ENCODE results near the gene ART4.

Gene ART4

DNA sequence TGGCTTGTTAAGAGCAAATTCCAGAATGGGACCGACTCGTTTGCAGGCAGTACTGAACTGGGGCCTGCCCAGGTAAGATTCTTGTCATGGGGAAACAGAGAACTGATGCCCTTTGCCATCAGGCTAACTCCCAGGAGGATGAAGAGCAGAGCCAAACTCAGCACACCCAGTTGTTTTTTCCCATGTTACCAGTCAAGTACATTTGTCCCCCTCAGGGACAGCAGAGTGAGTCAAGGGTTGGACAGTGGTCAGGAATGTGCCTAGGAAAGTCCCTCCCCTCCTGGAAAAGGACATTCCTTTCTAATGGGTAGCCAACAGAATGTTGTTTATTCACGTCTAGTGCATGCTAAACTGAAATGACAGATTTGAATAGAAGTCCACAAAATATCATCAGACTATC, 1.6 kb downstream of the ART4 start:
- TF ChIP-seq, protein P1, sequence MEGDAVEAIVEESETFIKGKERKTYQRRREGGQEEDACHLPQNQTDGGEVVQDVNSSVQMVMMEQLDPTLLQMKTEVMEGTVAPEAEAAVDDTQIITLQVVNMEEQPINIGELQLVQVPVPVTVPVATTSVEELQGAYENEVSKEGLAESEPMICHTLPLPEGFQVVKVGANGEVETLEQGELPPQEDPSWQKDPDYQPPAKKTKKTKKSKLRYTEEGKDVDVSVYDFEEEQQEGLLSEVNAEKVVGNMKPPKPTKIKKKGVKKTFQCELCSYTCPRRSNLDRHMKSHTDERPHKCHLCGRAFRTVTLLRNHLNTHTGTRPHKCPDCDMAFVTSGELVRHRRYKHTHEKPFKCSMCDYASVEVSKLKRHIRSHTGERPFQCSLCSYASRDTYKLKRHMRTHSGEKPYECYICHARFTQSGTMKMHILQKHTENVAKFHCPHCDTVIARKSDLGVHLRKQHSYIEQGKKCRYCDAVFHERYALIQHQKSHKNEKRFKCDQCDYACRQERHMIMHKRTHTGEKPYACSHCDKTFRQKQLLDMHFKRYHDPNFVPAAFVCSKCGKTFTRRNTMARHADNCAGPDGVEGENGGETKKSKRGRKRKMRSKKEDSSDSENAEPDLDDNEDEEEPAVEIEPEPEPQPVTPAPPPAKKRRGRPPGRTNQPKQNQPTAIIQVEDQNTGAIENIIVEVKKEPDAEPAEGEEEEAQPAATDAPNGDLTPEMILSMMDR (IDR thresholded peaks at IDR 0.05) = no peak

DNA sequence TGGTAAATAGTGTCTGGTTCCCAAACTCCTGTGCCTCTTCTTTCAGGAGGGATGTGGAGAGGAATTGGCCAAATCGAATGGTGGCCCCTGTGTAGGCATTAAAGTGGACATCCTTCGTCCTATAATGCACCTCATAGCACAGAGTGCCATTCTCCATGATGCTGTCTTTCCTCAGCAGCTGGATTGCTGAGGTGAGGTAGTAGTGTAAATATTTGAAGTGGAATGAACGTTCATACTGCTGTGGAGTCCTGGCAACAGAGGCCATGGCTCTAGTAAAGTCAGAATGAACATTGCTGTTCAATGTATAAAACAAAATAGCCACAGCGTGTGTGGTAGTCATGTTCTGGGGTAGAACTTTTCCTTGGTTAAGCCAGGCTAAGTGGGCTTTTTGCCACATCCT, 2.7 kb downstream of the ART4 start:
- TF ChIP-seq, protein P1 (IDR thresholded peaks at IDR 0.05) = no peak

DNA sequence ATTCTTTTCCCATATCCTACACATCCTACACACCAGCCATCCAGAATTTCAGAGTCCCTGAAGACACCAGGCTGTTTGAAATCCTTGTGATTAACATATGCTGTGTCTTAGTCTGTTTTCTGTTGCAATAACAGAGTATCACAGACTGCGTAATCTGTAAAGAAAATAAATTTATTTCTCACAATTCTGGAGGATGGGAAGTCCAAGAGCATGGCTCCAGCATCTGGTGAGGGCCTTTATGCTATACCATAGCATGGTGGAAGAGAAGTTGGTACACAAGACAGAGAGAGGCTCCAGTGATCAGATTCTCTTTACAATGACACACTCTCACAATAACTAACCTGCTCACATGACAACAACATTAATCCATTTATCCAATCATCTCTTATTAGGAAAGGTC, 4.1 kb downstream of the ART4 start:
- TF ChIP-seq, protein P1 (IDR thresholded peaks at IDR 0.05) = no peak

DNA sequence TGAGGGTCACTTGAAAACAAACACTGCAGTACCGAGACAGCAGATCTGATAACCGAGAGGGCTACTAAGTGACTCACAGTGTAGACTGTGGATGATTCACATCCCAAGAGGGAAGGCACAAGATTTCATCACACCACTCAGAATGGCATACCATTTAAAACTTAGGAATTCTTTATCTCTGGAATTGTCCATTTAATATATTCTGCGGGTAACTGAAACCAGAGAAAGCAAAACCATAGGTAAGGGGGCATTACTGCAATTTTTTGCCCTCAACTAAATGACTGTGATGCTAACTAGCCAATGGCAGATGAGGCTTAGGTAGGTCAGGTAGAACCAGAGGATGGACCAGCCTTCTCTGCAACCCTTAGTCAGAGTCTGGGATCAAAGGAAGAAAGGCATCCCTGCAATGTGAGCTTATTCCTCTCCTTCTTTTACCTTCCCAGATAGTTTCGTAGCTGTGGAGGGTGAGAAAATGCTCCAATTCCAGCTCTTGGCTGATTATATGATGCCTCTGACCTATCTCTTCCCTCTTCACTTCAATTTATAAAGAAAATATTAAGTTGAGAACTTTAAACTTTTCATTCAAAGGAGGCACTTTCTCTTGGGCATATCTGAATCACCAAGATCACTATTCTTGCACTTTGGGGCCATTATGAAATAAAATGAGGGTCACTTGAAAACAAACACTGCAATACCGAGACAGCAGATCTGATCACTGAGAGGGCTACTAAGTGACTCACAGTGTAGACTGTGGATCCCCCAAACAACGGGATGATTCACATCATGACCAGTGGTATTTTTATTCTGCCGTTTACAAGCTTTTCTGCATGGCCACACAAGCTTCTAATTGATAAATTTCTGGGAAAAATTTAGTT, 6.8 kb downstream of the ART4 start:
- TF ChIP-seq, protein P1 (IDR thresholded peaks at IDR 0.05) = no peak

DNA sequence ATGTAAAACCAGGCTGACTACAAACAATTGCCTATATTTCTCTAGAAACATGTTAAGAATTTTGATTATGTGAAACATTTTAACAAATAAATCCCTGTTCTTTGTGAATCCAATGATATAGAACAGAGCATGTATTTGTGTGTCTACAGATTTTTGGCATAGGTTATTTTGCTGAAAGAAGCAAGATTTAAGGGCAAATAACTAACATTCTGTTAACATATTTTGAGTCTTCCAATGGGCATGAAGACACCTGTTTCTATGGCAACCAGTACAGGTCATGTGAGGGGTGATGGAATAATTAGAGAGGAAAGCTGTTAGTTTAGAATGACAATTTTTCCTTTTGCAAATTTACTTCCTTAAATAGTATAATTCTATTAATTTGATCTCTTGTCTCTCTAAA, 8.8 kb downstream of the ART4 start:
- TF ChIP-seq, protein P1 (IDR thresholded peaks at IDR 0.05) = no peak

DNA sequence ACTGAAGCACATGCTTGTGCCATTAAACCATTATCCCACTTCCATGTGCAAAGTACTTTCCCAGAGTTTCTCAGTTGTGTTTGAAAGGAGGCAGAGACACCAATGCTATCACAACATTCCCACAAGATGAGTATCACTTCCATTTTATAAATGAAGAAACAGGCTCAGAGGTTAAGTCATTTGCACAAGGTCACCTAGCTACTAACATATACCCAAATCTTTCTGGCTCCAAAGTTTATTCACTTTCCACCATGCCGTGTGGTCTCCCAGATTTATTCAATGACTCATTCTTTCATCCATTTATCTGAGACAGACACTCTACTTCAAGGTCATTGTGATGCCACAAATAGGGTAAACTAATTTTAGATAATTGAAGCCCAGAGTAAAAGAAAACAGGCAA, 9.4 kb downstream of the ART4 start:
- TF ChIP-seq, protein P1 (IDR thresholded peaks at IDR 0.05) = no peak

DNA sequence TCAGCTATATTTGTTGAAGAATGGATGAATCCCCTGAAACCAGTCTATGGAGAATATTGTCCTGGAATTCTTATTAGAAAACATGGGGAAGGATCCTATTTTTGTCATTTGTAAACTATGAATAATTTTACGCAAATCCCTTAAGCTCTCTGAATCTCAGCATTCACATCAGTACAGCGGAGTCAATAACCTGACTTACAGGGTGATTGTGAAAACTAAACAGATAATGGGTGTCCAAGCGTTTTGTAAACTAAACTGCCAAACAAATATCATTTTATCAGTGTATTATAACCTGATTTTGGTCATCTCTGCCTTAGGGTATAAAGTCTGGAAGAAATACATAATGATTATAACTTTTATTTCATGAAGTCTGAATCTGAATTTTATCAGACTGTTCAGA, 10.0 kb downstream of the ART4 start:
- TF ChIP-seq, protein P1 (IDR thresholded peaks at IDR 0.05) = no peak
